GM12891 (cell line): Measurements from ENCODE around the gene SLC6A19.

ENCODE experiments used
- POLR2A ChIP-seq: IDR thresholded peaks from 2 replicates; pipeline ENCODE4 v1.6.1; 2011; ENCODE audit warnings: low read depth, low read length, control low read depth
- POLR2AphosphoS5 ChIP-seq: IDR thresholded peaks from 2 replicates; pipeline ENCODE4 v1.6.1; 2011; ENCODE audit warnings: low read depth, low read length, control low read depth
- POU2F2 ChIP-seq: IDR thresholded peaks from 2 replicates; pipeline ENCODE4 v1.6.1; 2011; ENCODE audit warnings: low read depth, mild to moderate bottlenecking, control low read depth, low read length, moderate library complexity
- TAF1 ChIP-seq: IDR thresholded peaks from 2 replicates; pipeline ENCODE4 v1.6.1; 2011; ENCODE audit warnings: low read depth, low read length, control low read depth

GRCh38 chr5:1229822-1230221, 28.4 kb downstream of the SLC6A19 start:
- no peak for TF ChIP-seq POLR2A
- no peak for TF ChIP-seq POU2F2
- no peak for TF ChIP-seq POLR2AphosphoS5
- TF ChIP-seq TAF1, result no peak
